NCI-H748 (cell line): ENCODE data around the gene MRPL28.
A peak's percentile ranks its signal among the peaks of the same experiment; 100 is the strongest.
"Not testable (repeated sequence)": the region's sequence is repeated elsewhere in the genome, so short reads cannot be mapped to it uniquely, and the experiment has no call there.

Experiments
- DNase-seq: peaks from one replicate; lab custom pipeline; 2025; ENCODE audit not compliant: unreplicated experiment; lab: John Stamatoyannopoulos, UW

MRPL28 gene

DNA sequence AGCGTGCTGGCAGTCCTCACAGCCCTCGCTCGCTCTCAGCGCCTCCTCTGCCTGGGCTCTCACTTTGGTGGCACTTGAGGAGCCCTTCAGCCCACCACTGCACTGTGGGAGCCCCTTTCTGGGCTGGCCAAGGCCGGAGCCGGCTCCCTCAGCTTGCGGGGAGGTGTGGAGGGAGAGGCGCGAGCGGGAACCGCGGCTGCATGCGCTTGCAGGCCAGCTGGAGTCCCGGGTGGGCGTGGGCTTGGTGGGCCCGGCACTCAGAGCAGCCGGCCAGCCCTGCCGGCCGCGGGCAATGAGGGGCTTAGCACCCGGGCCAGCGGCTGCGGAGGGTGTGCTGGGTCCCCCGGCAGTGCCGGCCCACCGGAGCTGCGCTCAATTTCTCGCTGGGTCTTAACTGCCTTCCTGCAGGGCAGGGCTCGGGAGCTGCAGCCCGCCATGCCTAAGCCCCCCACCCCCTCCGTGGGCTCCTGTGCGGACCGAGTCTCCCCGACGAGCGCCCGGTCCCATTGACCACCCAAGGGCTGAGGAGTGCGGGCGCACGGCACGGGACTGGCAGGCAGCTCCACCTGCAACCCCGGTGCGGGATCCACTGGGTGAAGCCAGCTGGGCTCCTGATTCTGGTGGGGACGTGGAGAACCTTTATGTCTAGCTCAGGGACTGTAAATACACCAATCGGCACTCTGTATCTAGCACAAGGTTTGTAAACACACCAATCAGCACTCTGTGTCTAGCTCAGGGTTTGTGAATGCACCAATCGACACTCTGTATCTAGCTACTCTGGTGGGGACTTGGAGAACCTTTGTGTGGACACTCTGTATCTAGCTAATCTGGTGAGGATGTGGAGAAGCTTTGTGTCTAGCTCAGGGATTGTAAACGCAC is 29.0 kb downstream of the MRPL28 start:
- DNase-seq: not testable (repeated sequence)

DNA sequence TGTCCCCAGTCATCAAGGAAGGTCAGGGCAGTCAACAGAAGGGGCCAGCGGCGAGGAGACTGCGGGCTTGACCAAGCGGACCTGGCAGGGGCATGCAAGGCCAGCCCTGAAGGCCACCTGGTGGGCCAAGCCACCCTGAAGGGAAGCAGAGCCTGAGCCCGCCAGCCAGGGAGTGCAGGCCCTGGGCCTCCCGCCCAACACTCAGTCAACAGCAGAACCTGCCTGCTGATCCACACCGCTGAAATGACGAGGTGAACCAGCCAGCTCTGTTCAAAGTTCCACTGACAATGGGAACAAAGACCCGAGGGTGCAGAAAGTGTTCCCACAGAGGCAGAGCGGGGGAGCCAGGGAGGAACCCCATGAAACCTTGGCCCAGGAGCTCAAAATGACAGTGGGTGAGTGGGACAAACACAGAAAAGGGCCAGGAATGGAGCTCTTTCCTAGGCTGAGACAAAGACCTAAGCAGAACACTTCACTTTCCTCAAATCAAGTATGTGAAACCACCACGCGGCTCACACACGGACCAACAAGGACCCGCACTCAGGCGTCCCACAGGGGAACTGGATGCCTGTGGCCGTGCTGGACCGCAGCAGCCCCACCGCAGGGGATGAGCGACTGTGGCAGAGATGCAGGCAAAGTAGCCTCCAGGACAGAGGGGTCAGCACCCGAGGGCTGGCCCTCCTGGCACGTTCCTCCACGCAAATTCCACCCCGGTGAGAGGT is 29.8 kb downstream of the MRPL28 start:
- no peak for DNase-seq

DNA sequence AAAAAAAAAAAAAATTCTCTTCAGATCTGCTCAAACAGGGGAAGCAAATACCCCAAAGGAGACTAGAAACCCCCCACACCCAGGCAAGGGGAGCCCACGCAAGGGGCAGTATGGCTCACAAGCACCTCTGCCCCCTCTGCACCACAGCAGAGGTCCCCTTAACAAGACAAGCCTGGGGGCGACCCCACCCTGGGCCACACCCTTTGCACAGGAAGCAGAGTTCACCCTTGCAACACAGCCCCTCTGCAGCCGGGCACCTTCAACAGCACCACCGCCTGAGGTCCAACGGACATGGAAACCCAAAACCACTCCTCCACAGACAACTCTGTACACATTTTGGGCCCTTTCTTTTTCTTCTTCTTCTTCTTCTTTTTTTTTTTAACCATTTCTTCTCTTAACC is 30.7 kb downstream of the MRPL28 start:
- no peak for DNase-seq

DNA sequence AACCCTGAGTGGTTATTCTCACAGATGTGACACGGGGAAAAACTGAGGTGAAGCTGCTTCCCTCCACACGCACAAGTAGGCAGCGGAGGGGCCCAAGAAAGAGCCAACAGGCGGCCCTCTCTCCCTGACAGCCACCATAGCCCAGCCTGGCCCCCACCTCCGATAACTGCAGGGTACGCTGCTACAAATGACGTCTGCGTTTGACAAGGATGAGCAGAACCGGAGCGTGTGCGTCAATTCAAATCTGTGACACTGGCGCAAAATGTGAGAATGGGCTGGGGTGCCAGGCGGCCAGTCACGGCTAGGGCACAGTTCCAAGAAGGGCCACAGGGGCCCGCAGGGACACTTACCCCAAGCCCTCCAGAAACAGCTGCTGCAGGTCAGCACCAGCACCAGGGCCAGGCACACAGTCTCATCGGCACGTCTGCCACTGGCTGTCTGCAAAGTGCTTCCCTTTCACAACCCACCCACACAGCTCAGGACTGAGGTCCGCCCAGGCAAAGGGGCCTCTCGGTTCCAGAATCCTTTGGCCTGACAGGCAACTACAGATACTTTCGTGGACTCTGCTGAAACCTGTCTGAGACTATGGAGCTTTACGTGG is 32.3 kb downstream of the MRPL28 start:
- no peak for DNase-seq

DNA sequence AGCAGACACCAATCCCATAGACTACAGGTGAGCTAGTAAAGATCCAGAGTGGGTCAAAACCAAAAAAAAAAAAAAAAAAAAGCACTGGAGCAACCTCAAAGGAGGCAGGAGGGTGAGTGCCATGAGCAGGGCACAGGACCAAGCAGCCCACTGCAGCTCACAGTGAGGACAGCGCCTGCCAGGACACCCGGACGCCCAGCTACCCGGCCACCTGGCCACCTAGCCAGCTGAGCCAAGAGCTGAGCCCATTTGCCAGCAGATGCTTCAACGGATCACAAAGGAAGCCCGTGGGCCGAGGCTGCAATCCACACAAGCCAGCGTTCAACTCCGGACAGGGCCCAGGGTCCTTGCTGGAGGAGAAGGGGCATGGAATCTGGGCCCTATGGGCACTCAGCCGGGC is 32.9 kb downstream of the MRPL28 start:
- no peak for DNase-seq

DNA sequence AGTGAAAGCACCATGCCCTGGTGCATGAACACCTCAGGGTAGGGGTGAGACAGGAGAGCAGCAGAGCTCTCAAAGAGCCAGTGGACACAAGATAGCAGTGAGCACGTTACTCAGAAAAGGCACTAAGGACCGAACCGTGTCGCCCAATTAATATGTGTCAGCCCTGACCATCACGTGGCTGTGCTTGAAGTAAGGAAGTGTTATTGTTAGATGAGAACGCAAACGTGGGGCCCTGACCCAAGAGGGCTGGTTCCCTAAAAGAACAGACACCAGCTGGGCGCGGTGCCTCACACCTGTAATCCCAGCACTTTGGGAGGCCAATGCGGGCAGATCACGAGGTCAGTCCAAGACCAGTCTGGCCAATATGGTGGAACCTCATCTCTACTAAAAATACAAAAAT is 34.1 kb downstream of the MRPL28 start:
- no peak for DNase-seq

DNA sequence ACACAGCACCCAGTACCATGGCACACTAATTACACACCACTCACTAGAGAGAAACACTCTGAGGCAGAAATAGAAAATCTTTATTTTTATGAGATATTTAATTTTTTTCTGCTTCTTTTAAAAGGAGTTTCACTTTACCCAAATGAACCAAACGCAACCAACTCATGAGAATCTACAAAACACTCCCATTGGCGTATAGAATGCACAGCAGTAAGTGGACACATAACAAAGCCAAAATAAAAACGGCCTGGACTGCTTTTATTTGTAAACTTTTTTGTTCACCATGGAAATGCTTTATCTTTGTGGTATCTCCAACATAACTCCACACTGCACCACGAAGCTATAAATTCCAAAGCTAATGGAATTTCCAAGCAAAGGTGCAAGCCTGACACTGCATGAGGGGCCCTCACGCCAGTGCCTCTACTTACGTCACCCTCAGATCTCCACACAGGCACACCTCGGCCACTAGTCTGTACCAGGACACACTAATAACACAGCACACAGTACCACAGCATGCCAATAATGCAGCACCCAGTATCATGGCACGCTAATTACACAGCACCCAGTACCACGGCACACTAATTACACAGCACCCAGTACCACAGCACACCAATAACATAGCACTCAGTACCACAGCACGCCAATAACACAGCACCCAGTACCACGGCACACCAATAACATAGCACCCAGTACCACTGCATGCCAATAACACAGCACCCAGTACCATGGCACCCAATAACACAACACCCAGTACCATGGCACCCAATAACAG is 35.3 kb downstream of the MRPL28 start:
- DNase-seq: not testable (repeated sequence)

DNA sequence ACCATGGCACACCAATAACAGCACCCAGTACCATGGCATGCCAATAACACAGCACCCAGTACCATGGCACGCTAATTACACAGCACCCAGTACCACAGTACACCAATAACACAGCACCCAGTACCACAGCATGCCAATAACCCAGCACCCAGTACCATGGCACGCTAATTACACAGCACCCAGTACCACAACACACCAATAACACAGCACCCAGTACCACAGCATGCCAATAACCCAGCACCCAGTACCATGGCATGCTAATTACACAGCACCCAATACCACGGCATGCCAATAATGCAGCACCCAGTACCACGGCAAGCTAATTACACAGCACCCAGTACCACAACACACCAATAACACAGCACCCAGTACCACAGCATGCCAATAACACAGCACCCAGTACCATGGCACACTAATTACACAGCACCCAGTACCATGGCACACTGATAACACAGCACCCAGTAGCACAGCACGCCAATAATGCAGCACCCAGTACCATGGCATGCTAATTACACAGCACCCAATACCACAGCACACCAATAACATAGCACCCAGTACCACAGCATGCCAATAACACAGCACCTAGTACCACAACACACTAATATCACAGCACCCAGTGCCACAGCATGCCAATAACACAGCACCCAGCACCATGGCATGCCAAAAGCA is 36.0 kb downstream of the MRPL28 start:
- not testable (repeated sequence) for DNase-seq

DNA sequence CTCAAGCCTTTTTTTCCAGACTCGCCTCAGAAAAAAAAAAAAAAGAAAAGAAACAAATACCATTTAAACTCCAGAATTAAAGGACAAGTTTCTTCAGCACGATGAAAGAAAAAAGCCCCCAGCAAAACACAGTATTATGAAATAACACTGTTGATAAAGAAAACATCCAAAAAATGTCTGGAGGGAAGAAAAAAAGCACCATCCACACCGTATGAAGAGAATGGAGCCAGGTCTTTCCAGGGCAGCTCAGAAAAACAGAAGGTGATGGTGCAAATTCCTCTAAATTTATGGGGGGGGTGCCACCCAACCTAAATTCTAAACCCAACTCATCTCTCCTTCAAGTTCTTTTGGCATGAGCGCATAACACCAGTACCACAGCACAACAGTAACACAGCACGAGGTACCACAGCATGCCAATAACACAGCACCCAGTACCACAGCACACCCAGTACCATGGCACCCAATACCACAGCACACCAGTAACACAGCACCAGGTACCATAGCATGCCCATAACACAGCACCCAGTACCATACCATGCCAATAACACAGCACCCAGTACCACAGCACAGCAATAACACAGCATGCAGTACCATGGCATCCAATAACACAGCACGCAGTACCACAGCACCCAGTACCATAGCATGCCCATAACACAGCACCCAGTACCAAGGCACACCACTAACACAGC is 36.8 kb downstream of the MRPL28 start:
- no peak for DNase-seq

DNA sequence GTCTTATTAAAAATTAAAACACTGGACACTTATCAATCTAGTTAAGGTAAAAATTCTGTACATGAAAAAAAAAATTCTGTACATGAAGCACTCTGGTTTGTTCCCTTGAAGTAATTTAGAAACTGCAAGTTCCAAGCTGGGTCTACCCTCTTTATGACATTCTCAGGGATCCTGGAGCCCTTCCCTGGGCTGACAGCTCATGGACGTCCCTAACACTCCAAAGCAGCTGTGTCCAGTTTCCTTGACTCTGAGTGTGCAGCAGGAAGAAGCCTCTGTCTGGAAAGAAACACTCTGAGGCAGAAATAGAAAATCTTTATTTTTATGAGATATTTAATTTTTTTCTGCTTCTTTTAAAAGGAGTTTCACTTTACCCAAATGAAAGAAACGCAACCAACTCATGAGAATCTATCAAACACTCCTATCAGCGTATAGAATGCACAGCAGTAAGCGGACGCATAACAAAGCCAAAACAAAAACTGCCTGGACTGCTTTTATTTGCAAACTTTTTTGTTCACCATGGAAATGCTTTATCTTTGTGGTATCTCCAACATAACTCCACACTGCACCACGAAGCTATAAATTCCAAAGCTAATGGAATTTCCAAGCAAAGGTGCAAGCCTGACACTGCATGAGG is 39.0 kb downstream of the MRPL28 start:
- DNase-seq: not testable (repeated sequence)

DNA sequence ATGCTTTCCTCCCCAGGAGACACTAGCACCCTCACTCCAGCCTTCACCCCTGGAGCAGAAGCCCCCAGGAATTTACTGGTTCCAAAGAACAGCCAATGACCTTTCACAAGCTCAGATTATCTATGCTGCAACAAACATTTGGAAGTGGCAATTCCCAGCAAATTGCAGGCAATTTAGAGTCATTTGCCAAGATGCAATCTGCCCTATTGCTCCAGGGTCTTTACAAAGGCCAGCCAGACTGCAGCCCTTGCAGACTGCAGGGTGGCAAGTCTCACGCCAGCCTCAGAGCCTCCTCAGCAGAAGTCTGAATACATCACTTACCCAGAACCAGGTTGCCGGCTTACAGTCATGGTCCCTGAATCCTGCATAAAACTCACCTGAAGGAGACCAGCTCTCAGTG is 39.6 kb downstream of the MRPL28 start:
- no peak for DNase-seq

DNA sequence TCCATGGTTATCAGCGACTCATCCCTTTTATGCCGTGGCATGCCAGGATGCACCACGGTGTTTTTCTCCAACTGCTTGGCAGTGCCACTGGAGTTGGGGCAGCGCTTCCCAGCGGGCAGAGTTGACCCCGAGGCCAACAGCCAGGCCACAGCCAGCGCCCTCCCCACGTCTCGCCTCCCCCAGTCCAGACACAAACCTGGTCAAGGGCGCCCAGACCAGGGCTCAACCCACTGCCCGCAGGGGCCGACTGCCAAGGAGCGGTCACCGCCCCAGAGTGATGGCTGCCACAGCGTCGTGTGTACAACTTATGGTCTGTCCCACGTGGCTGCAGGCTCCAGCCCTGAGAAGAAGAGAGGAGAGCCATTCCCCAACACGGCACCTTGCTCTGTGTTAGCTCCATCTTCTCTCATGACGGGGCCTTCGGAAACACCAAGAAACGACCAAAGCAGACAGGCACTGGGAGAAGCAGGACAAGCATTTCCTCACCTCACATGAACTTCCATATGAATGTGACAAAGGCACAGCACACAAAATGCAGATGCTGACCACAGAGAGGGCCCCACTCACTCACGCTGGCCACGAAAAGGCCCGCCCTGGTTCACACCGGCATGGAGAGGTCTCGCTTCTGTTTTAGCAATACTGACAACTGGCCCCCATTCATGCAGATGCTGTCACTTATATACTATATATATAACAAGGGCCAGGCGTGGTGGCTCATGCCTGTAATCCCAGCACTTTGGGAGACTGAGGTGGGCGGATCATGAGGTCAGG is 44.8 kb downstream of the MRPL28 start:
- DNase-seq: peak; percentile 3

DNA sequence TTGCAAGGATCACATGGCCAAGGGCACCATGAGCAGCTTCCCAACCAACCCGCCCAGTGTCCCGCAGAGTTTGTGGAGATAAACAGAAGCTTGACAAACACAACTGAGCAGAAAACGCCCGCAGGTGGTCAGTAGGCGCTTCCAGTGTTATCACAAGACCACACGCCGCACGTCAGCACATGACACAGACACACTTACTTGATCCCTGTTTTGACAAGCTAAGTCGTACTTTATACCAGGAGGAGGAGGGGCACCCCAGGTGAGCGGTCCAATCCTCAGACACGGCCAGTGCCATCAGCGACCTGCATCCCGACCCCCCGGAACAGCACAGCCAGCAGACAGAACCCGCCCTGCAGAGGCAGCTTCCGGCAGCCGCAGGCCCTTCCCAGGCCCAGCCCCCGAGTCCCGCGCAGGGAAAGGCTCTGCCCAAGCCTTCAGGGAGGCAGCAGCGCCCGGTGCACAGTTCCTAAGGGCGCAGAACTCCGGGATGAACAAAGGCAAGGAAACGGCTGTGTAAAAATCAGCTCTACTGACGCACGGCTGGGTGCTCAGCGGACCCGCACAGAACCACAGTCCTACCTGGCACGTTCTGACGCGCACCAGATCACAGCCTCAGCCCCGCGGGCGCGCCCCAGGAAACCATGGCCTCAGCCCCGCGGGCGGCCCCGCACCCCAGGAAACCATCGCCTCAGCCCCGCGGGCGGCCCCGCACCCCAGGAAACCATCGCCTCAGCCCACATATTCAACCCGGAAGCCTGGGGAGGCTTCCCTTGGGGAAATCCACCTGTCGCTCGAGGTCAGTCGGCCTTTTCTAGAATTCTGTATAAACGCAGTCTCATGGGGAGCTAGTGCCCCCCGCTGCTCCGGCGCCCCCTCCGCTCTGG is 45.6 kb downstream of the MRPL28 start:
- peak; percentile 45 for DNase-seq

DNA sequence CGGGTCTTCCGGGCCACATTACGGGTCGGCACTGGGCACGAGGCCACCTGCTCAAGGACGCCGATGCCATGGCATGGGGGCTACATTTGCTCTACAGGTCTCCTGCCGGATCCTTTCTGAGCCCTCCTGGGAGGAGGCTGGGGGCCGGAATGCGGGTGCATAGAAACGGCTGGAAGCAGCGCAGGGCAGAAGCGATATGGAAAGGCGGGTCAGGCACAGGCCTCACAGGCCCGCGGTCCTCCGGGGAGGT is 46.2 kb downstream of the MRPL28 start:
- no peak for DNase-seq

DNA sequence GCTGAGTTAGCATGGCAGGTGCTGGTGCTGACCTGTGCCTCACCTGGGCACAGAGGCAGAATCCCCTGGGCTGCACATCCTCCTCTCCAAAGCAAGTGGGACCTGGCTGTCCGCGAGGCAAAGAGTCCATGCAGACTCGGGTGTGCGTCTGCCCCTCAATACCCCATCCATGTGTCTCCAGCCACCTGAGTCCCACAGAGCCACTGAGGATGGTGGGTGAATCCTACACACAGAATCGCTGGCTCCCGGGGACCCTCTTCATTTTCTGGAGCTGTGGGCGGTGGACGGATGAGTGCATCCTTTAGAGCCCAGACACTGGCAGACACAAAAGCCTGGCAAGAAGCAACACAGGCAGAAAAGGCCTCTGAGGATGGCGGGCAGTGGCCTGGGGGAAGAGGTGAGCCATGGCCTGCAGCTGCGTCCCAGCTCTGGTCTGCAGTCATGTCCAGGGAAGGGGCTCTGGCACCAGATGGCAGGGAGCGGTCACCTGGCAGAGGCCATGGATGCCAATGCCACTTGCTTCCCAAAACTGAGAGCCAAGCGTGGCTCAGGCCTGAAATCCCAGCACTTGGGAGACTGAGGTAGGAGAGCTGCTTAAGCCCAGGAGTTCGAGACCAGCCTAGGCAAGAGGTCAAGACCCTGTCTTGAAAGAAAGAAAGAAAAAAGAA is 47.7 kb downstream of the MRPL28 start:
- DNase-seq: no peak

DNA sequence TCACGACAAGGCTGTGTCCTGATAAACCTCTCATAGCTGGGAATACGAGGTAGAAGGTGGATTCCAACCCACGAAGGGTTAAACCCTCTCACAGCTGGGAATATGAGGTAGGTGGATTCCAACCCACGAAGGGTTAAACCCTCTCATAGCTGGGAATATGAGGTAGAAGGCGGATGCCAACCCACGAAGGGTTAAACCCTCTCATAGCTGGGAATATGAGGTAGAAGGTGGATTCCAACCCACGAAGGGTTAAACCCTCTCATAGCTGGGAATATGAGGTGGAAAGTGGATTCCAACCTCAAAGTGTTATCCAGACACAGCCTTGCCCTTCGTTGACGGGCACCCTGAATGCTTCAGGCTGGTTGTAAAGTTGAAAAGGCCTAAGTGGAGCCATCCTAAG is 48.8 kb downstream of the MRPL28 start:
- no peak for DNase-seq

DNA sequence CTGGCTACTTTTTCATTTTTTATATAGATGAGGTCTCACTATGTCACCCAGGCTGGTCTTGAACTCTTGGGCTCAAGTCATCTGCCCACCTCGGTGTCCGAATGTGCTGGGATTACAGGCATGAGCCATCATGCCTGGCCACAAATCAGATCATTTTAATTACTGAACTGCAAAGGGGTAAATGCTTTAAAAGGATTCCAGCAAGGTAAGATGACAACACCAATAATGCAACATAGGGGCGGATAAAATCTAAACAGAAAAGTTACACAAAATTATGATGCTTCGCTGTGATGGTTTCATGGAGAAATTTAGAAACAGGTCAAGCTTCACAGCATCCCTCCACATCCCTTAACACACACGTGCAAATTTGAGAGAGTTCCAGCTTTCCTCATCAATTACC is 50.1 kb downstream of the MRPL28 start:
- DNase-seq: no peak

DNA sequence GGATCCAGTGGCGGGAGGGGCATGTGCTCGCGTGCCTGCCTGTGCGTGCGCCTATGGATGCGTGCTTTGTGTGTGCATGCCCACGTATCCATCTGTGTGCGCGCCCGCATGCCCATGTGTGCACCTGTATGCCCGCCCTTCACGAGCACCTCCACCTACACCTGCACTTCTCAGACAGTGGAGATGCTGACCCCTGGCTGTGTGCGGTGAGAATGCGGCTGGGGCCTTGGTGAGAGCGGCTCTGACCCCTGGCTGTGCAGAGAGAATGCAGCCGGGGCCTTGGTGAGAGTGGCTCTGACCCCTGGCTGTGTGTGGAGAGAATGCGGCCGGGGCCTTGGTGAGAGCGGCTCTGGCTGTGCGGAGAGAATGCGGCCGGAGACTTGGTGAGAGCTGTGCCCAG is 51.7 kb downstream of the MRPL28 start:
- DNase-seq: no peak
